Breast epithelium (tissue), 3 donors: ENCODE measurements around the gene ITGA6.

Experiments
- POLR2A ChIP-seq: fragments of 450-650 bp; IDR thresholded peaks from one replicate; pipeline ENCODE4 v1.6.1; 2016; ENCODE audit warnings: antibody characterized with exemption, mild to moderate bottlenecking, moderate library complexity
- POLR2AphosphoS5 ChIP-seq, 3 donors: sonication (generic); formaldehyde crosslinking; IDR thresholded peaks; one replicate each; pipeline ENCODE4 v1.6.1; 2017; ENCODE audit warnings: antibody characterized with exemption in 3 of 3
- TF ChIP-seq, protein P1 (sequence below), 3 donors: fragments of 450-650 bp; IDR thresholded peaks; one replicate each; pipeline ENCODE4 v1.5.1; 2016 to 2017; ENCODE audit warnings: antibody characterized with exemption in 3 of 3, mild to moderate bottlenecking in 3 of 3, moderate library complexity in 3 of 3

- TF ChIP-seq POLR2A (no peak), POLR2AphosphoS5 (IDR thresholded peaks at IDR 0.05) (no peak)
- TF ChIP-seq, protein P1, sequence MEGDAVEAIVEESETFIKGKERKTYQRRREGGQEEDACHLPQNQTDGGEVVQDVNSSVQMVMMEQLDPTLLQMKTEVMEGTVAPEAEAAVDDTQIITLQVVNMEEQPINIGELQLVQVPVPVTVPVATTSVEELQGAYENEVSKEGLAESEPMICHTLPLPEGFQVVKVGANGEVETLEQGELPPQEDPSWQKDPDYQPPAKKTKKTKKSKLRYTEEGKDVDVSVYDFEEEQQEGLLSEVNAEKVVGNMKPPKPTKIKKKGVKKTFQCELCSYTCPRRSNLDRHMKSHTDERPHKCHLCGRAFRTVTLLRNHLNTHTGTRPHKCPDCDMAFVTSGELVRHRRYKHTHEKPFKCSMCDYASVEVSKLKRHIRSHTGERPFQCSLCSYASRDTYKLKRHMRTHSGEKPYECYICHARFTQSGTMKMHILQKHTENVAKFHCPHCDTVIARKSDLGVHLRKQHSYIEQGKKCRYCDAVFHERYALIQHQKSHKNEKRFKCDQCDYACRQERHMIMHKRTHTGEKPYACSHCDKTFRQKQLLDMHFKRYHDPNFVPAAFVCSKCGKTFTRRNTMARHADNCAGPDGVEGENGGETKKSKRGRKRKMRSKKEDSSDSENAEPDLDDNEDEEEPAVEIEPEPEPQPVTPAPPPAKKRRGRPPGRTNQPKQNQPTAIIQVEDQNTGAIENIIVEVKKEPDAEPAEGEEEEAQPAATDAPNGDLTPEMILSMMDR (IDR thresholded peaks at IDR 0.05), result no peak
Measured at GRCh38 chr2:172425336-172425735, 2.0 kb upstream of the ITGA6 start.
